ENCODE results near the gene DLG2. TPM values are rescaled to one million over a fixed set of nuclear protein-coding genes. Genes with fewer than 3 reads are reported as not detected.
"Not testable (repeated sequence)": the region's sequence is repeated elsewhere in the genome, so short reads cannot be mapped to it uniquely, and the experiment has no call there.

Gene DLG2
- total RNA-seq, 1 experiment from 2014 or later = 0.17 TPM

- no peak for DNase-seq (ENCODE audit: low read depth)
These were observed 1229.0 kb downstream of the DLG2 start for GRCh38 chr11:84398017-84398626.

GRCh38 chr11:84396521-84396920 is 1230.6 kb downstream of the DLG2 start:
- no peak for DNase-seq (ENCODE audit: low read depth)

GRCh38 chr11:84390441-84391078 is 1236.6 kb downstream of the DLG2 start:
- no peak for DNase-seq (ENCODE audit: low read depth)

GRCh38 chr11:84389696-84390095 is 1237.4 kb downstream of the DLG2 start:
- DNase-seq (ENCODE audit: low read depth) = no peak

GRCh38 chr11:84384731-84385130 is 1242.4 kb downstream of the DLG2 start:
- DNase-seq (ENCODE audit: low read depth) = peak; percentile 9

- no peak for DNase-seq (ENCODE audit: low read depth)
These were observed 1243.6 kb downstream of the DLG2 start for GRCh38 chr11:84383576-84383975.

- no peak for DNase-seq (ENCODE audit: low read depth)
These were observed 1245.5 kb downstream of the DLG2 start for GRCh38 chr11:84381666-84382065.

- DNase-seq (ENCODE audit: low read depth) = no peak
These were observed 1254.7 kb downstream of the DLG2 start for GRCh38 chr11:84372381-84372950.

GRCh38 chr11:84358034-84358433 is 1269.1 kb downstream of the DLG2 start:
- no peak for DNase-seq (ENCODE audit: low read depth)

GRCh38 chr11:84355911-84356310 is 1271.2 kb downstream of the DLG2 start:
- DNase-seq (ENCODE audit: low read depth) = no peak

GRCh38 chr11:84345597-84345996 is 1281.5 kb downstream of the DLG2 start:
- no peak for DNase-seq (ENCODE audit: low read depth)

- DNase-seq (ENCODE audit: low read depth) = no peak
These were observed 1282.1 kb downstream of the DLG2 start for GRCh38 chr11:84345027-84345426.

- no peak for DNase-seq (ENCODE audit: low read depth)
These were observed 1287.3 kb downstream of the DLG2 start for GRCh38 chr11:84339796-84340195.

GRCh38 chr11:84333221-84333620 is 1293.9 kb downstream of the DLG2 start:
- DNase-seq (ENCODE audit: low read depth) = no peak

- DNase-seq (ENCODE audit: low read depth) = peak; percentile 29
These were observed 1304.9 kb downstream of the DLG2 start for GRCh38 chr11:84322211-84322610.

GRCh38 chr11:84319863-84320262 is 1307.3 kb downstream of the DLG2 start:
- no peak for DNase-seq (ENCODE audit: low read depth)

GRCh38 chr11:84316866-84317555 is 1310.1 kb downstream of the DLG2 start:
- DNase-seq (ENCODE audit: low read depth) = peak; percentile 54

GRCh38 chr11:84313830-84314359 is 1313.2 kb downstream of the DLG2 start:
- peak; percentile 7 for DNase-seq (ENCODE audit: low read depth)

- no peak for DNase-seq (ENCODE audit: low read depth)
These were observed 1316.9 kb downstream of the DLG2 start for GRCh38 chr11:84310268-84310667.

- not testable (repeated sequence) for DNase-seq (ENCODE audit: low read depth)
These were observed 1318.7 kb downstream of the DLG2 start for GRCh38 chr11:84308491-84308890.

- no peak for DNase-seq (ENCODE audit: low read depth)
These were observed 1327.1 kb downstream of the DLG2 start for GRCh38 chr11:84300092-84300491.

GRCh38 chr11:84297570-84297969 is 1329.6 kb downstream of the DLG2 start:
- DNase-seq (ENCODE audit: low read depth) = no peak

Measured in LHCN-M2 (cell line).